ENCODE data around the gene PACRG.

GRCh38 chr6:162701551-162701950 is 26.2 kb upstream of the PACRG start:
- TF ChIP-seq, protein P1, sequence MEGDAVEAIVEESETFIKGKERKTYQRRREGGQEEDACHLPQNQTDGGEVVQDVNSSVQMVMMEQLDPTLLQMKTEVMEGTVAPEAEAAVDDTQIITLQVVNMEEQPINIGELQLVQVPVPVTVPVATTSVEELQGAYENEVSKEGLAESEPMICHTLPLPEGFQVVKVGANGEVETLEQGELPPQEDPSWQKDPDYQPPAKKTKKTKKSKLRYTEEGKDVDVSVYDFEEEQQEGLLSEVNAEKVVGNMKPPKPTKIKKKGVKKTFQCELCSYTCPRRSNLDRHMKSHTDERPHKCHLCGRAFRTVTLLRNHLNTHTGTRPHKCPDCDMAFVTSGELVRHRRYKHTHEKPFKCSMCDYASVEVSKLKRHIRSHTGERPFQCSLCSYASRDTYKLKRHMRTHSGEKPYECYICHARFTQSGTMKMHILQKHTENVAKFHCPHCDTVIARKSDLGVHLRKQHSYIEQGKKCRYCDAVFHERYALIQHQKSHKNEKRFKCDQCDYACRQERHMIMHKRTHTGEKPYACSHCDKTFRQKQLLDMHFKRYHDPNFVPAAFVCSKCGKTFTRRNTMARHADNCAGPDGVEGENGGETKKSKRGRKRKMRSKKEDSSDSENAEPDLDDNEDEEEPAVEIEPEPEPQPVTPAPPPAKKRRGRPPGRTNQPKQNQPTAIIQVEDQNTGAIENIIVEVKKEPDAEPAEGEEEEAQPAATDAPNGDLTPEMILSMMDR (IDR thresholded peaks at IDR 0.05): no peak
- no peak for TF ChIP-seq POLR2A (IDR thresholded peaks at IDR 0.05)
